K562 (cell line): ENCODE data around the gene GJC2. TPM values are rescaled to one million over a fixed set of nuclear protein-coding genes. Genes with fewer than 3 reads are reported as not detected.

Experiments
- ATAC-seq: fragments of 200-7000 bp; cut with Tn5 transposase; 3 replicates; pipeline ENCODE4 v1.9.1; 2020; ENCODE audit warnings: moderate library complexity
- BruUV-seq: library from RNA; stranded (reverse); fragments of 400-500 nt; replicated peaks from 2 replicates; lab custom pipeline; 2021; lab: Mats Ljungman, UMichigan
- CTCF ChIA-PET: fragments of 300-600 bp; formaldehyde crosslinking; extraction: SDS; loops from one replicate; lab custom pipeline; 2021; ENCODE audit warnings: low intra/inter-chr PET ratio; lab: Yijun Ruan, JAX
- POLR2A ChIA-PET: fragments of 300-600, 350-650 bp; sonication (Branson Sonifier 250); formaldehyde crosslinking; extraction: SDS; loops from one replicate; lab custom pipeline; 2021; ENCODE audit warnings: antibody characterized with exemption, inconsistent platforms; lab: Yijun Ruan, JAX
- DNase-seq, 4 experiments: peaks; one replicate each; pipeline versions ENCODE4 v3.0.0 to v3.0.0-alpha.2; 2011 to 2018; ENCODE audit warnings: low spot score in 3 of 4, mixed read lengths in 3 of 4; ENCODE audit errors: extremely low read depth in 1 of 4
- FAIRE-seq: peaks from 2 replicates; lab custom pipeline; 2011; peaks lifted over from hg19 to GRCh38; lab: Jason Lieb, UNC
- H2AFZ ChIP-seq: 2 replicates; pipeline ENCODE4 v1.6.0; 2011; ENCODE audit warnings: low read depth, low read length, control low read depth, inconsistent platforms
- H3K27ac ChIP-seq: fragments of 200-600 bp; 3 replicates; pipeline ENCODE4 v1.8.0; 2011; ENCODE audit warnings: low read depth, mild to moderate bottlenecking, control low read depth, inconsistent platforms, low read length, moderate library complexity, mixed read lengths; ENCODE audit errors: extremely low read depth
- H3K27me3 ChIP-seq, 2 experiments: fragments of 300-600 bp in 1 of 2; 2 replicates in 1 of 2; 3 replicates in 1 of 2; pipeline versions ENCODE4 v1.6.0 to v1.8.0; 2011; ENCODE audit warnings: inconsistent platforms in 2 of 2, low read length in 2 of 2, mild to moderate bottlenecking in 1 of 2, mixed read lengths in 1 of 2, moderate library complexity in 1 of 2; ENCODE audit not compliant: control insufficient read depth in 2 of 2, insufficient read depth in 2 of 2
- H3K36me3 ChIP-seq: fragments of 300-600 bp; 3 replicates; pipeline ENCODE4 v1.8.0; 2011; ENCODE audit warnings: mild to moderate bottlenecking, low read length, inconsistent platforms; ENCODE audit not compliant: control insufficient read depth, insufficient read depth
- H3K4me1 ChIP-seq, 2 experiments: fragments of 200-600 bp in 1 of 2; replicated peaks in 1 of 2; 2 replicates in 1 of 2; 3 replicates in 1 of 2; pipeline versions ENCODE4 v1.5.1 to v1.8.0; 2011; ENCODE audit warnings: inconsistent platforms in 2 of 2, low read length in 2 of 2, mild to moderate bottlenecking in 1 of 2, mixed read lengths in 1 of 2, moderate library complexity in 1 of 2; ENCODE audit not compliant: control insufficient read depth in 2 of 2, insufficient read depth in 2 of 2
- H3K4me2 ChIP-seq: 2 replicates; pipeline ENCODE4 v1.6.1; 2011; ENCODE audit warnings: low read length, control low read depth, inconsistent platforms, mixed read lengths; ENCODE audit not compliant: insufficient read depth
- H3K4me3 ChIP-seq: fragments of 200-600 bp; sonication (generic), shearing (Covaris generic); 2 replicates; pipeline ENCODE4 v1.5.1; 2016; ENCODE audit warnings: control low read depth, inconsistent platforms
- H3K79me2 ChIP-seq: fragments of 200-600 bp; 3 replicates; pipeline ENCODE4 v1.8.0; 2011; ENCODE audit warnings: low read length, inconsistent platforms; ENCODE audit not compliant: control insufficient read depth, insufficient read depth
- H3K9ac ChIP-seq, 2 experiments: 2 replicates each; pipeline versions ENCODE4 v1.6.0 to v1.6.1; 2011; ENCODE audit warnings: low read depth in 2 of 2, low read length in 2 of 2, control low read depth in 1 of 2, inconsistent platforms in 1 of 2, mild to moderate bottlenecking in 1 of 2, mixed read lengths in 1 of 2; ENCODE audit not compliant: insufficient read depth in 1 of 2
- H3K9me1 ChIP-seq: one replicate; pipeline ENCODE4 v1.6.0; 2011; ENCODE audit warnings: inconsistent platforms, mild to moderate bottlenecking, low read length, moderate library complexity; ENCODE audit not compliant: control insufficient read depth, insufficient read depth
- H3K9me3 ChIP-seq: replicated peaks from 2 replicates; pipeline ENCODE4 v1.5.1; 2011; ENCODE audit warnings: low read depth, low read length, inconsistent platforms; ENCODE audit not compliant: control insufficient read depth, insufficient read depth
- H4K20me1 ChIP-seq: replicated peaks from 2 replicates; pipeline ENCODE4 v1.6.1; 2011; ENCODE audit warnings: low read length, inconsistent platforms, mixed read lengths; ENCODE audit not compliant: control insufficient read depth, insufficient read depth
- CBX3 ChIP-seq, 2 experiments: IDR thresholded peaks; 1 replicate in 1 of 2; 2 replicates in 1 of 2; pipeline ENCODE4 v1.6.1; 2012; ENCODE audit warnings: inconsistent platforms in 2 of 2, low read length in 2 of 2, borderline replicate concordance in 1 of 2, control low read depth in 1 of 2
- CEBPB ChIP-seq: fragments of 450-650 bp; IDR thresholded peaks from 2 replicates; pipeline ENCODE4 v1.6.1; 2016; ENCODE audit warnings: missing genetic modification characterization, missing compliant biosample characterization
- CEBPG ChIP-seq, 3 experiments: fragments of 200-800 bp in 1 of 3; sonication (Bioruptor generic) in 1 of 3; sonication (generic) in 1 of 3; formaldehyde crosslinking in 1 of 3; IDR thresholded peaks in 2 of 3; conservative IDR thresholded peaks in 1 of 3; 2 replicates each; pipeline versions ENCODE4 v1.6.1 to v1.8.0; 2016 to 2022; ENCODE audit warnings: missing compliant biosample characterization in 2 of 3, missing genetic modification characterization in 2 of 3, mild to moderate bottlenecking in 1 of 3, missing genetic modification reagents in 1 of 3
- CLOCK ChIP-seq: fragments of 250-450 bp; sonication (Bioruptor Pico); IDR thresholded peaks from 2 replicates; pipeline ENCODE4 v1.4.0; 2020; ENCODE audit warnings: mild to moderate bottlenecking, moderate library complexity, borderline replicate concordance
- DMBX1 ChIP-seq: fragments of 250-450 bp; sonication (Bioruptor Pico); IDR thresholded peaks from 2 replicates; pipeline ENCODE4 v1.8.0; 2022; ENCODE audit warnings: inconsistent platforms, mild to moderate bottlenecking, moderate library complexity, borderline replicate concordance
- DNMT1 ChIP-seq: fragments of 450-650 bp; IDR thresholded peaks from 2 replicates; pipeline ENCODE4 v1.6.1; 2016; ENCODE audit warnings: antibody characterized with exemption, mild to moderate bottlenecking
- E2F3 ChIP-seq: fragments of 250-450 bp; sonication (Bioruptor Pico); IDR thresholded peaks from 2 replicates; pipeline ENCODE4 v1.4.0; 2020; ENCODE audit warnings: mild to moderate bottlenecking
- MAFG ChIP-seq: fragments of 450-650 bp; conservative IDR thresholded peaks from 2 replicates; pipeline ENCODE4 v1.6.1; 2016; ENCODE audit warnings: missing genetic modification characterization, missing compliant biosample characterization
- PBX2 ChIP-seq, 2 experiments: IDR thresholded peaks in 1 of 2; conservative IDR thresholded peaks in 1 of 2; 2 replicates each; pipeline ENCODE4 v1.6.1; 2016; ENCODE audit warnings: low read depth in 2 of 2, mild to moderate bottlenecking in 1 of 2, missing compliant biosample characterization in 1 of 2, missing genetic modification characterization in 1 of 2, moderate library complexity in 1 of 2
- POLR2B ChIP-seq: fragments of 450-650 bp; IDR thresholded peaks from 2 replicates; pipeline ENCODE4 v1.6.1; 2018; ENCODE audit warnings: low read depth; ENCODE audit not compliant: partially characterized antibody
- POLR2H ChIP-seq: IDR thresholded peaks from 2 replicates; pipeline ENCODE4 v1.6.1; 2016; ENCODE audit warnings: missing genetic modification characterization, low read depth, mild to moderate bottlenecking, control low read depth, missing compliant biosample characterization, moderate library complexity
- TRIM28 ChIP-seq: fragments of 450-650 bp; IDR thresholded peaks from 2 replicates; pipeline ENCODE4 v1.6.1; 2017
- ZBTB17 ChIP-seq: fragments of 450-650 bp; formaldehyde crosslinking; IDR thresholded peaks from 2 replicates; pipeline ENCODE4 v1.4.0; 2020; ENCODE audit warnings: mild to moderate bottlenecking
- WGBS: fragments of 100-300 bp; shearing (Covaris generic); methylation state at CpG from one replicate; pipeline ENCODE4 v1.1.6; 2016; ENCODE audit warnings: low coverage, mixed read lengths; ENCODE audit not compliant: insufficient coverage; ENCODE audit errors: missing lambda C conversion rate; 5-methylcytosine and 5-hydroxymethylcytosine counted together
- in situ Hi-C: fragments of 300-500 bp; cut with MboI; formaldehyde crosslinking; loops from 4 replicates; pipeline ENCODE4 v1.15.0; 2018; ENCODE audit warnings: inconsistent platforms, mixed read lengths
- intact Hi-C: fragments of 100-400 bp; cut with micrococcal nuclease; formaldehyde crosslinking; loops from 2 replicates; pipeline ENCODE4 v1.14.2; 2022
- polyA plus RNA-seq, 8 experiments: library from polyadenylated mRNA; depleted of rRNA in 4 of 8; stranded (reverse) in 5 of 8; unstranded in 3 of 8; fragments of >200 nt; fragmentation: Nextera tagmentation in 2 of 8; fragmentation: Illumina TruSeq in 1 of 8; extraction: Ambion mirVana in 2 of 8; extraction: Trizol in 1 of 8; gene quantifications; 2 replicates each; pipeline versions ENCODE4 v1.2.1 to v1.2.3, GENCODE V29; 2011 to 2014; ENCODE audit warnings: inconsistent platforms in 1 of 8, missing spikeins in 1 of 8
- total RNA-seq, 7 experiments: library from RNA; depleted of rRNA in 6 of 7; stranded (reverse); fragments of >200 nt in 6 of 7; fragmentation: Illumina TruSeq in 2 of 7; extraction: Trizol in 2 of 7; gene quantifications; 2 replicates each; pipeline versions ENCODE4 v1.2.1 to v1.2.3, GENCODE V29; 2011 to 2021; ENCODE audit warnings: low replicate concordance in 1 of 7

GJC2 gene
- total and polyA plus RNA-seq, 9 of the 15 experiments (the other 6 are each of a cell fraction or from before 2014, with no cell fraction given) = 0.03 to 0.62 (median 0.11) TPM; not detected in 2

GRCh38 chr1:228120857-228121489 is 28.8 kb upstream of the GJC2 start (continued):
- TF ChIP-seq PBX2 (CRISPR knock-in tag; IDR thresholded peaks at IDR 0.05; ENCODE audit: low read depth) (no peak), PBX2 (tag; conservative IDR thresholded peaks at IDR 0.05; ENCODE audit: low read depth) (peak; percentile 52)
- TF ChIP-seq, all 486 proteins: peak for 11

- peak; percentile 78 for ATAC-seq
- BruUV-seq = no TSS peak
- intact Hi-C loops = no loop called here
- TF ChIP-seq E2F3 (CRISPR knock-in tag) (no peak), CEBPG (CRISPR knock-in tag; IDR thresholded peaks at IDR 0.05) (no peak), CEBPG (tag; conservative IDR thresholded peaks at IDR 0.05 in 1 of 2, IDR thresholded peaks at IDR 0.05 in 1 of 2) (peak in 1 of 2 experiments; percentile 27; a peak in 1 of 4 replicates), MAFG (tag) (no peak), CEBPB (tag) (peak; percentile 75), DNMT1 (no peak), CBX3 (IDR thresholded peaks at IDR 0.05; ENCODE audit: borderline replicate concordance in 1 of 2, low read length in 2 of 2) (no peak), CLOCK (no peak), ZBTB17 (CRISPR knock-in tag) (no peak), POLR2B (no peak), TRIM28 (no peak), DMBX1 (no peak), POLR2H (no peak)
These were observed 26.7 kb upstream of the GJC2 start for GRCh38 chr1:228122921-228123441.

More at GRCh38 chr1:228122921-228123441, 26.7 kb upstream of the GJC2 start:
- Histone ChIP-seq H2AFZ (no peak overlapping the region), H3K9me1 (no peaks in the 10 kb centered on the region), H3K36me3 (no peaks in the 10 kb centered on the region), H3K4me1 (peaks cover 0 to 3% of the 10 kb centered on the region in 2 experiments; a peak in 2 of 5 replicates), H3K4me3 (no peak overlapping the region), H3K27me3 (no peaks in the 10 kb centered on the region), H3K9ac (no peak overlapping the region), H3K9me3 (no peaks in the 10 kb centered on the region), H3K4me2 (no peak overlapping the region), H3K27ac (no peak overlapping the region), H4K20me1 (no peaks in the 10 kb centered on the region), H3K79me2 (no peaks in the 10 kb centered on the region)
- ChIA-PET POLR2A (interaction anchor here (1.0 to 2.3 kb wide), 5 partner anchors 8 to 17 kb away, joined by 3 to 10 read pairs (median 3); partner anchors contain the start of gene GUK1), CTCF (no interaction called here)
- FAIRE-seq (no peak), DNase-seq (peak in 2 of 4 experiments; percentile 33 to 35)
- in situ Hi-C loops = no loop called here
- WGBS = 17% methylated on average over 1 of the region's 1 CpG
